ENCODE measurements around the gene LENEP. TPM values are rescaled to one million over a fixed set of nuclear protein-coding genes. Genes with fewer than 3 reads are reported as not detected.
A peak's percentile ranks its signal among the peaks of the same experiment; 100 is the strongest.

LENEP gene
- total RNA-seq, 1 donor from 2014 or later: 1.1 TPM

DNA sequence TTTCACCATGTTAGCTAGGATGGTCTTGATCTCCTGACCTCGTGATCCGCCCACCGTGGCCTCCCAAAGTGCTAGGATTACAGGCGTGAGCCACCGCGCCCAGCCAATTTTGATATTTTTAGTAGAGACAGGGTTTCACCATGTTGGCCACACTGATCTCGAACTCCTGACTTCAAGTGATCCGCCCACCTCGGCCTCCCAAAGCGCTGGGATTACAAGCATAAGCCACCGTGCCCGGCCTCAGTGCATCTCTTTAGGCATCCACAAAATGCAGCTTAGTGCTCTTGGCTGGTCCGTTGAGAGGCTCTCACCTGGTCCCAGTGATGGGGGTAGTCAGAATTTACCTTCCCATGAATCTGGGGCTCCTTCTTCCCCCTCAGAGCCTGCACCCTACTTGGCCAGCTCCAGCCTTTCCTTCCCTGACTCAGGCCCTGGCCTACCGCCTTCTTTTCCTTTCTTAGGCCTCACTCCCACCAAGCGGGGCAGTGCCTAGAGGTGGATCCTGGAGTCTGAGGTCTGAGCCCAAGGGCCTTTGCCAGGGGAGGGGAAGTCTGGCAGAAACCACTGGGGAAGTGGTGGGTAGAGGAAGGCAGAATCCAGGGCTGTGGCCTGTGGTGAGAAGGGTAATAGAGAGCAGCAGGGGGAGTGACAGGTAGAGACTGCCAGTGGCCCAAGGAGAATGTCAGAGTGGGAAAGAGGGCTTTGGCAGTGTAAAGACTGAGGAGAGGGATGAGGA is 3.7 kb downstream of the LENEP start:
- TF ChIP-seq, protein P1, sequence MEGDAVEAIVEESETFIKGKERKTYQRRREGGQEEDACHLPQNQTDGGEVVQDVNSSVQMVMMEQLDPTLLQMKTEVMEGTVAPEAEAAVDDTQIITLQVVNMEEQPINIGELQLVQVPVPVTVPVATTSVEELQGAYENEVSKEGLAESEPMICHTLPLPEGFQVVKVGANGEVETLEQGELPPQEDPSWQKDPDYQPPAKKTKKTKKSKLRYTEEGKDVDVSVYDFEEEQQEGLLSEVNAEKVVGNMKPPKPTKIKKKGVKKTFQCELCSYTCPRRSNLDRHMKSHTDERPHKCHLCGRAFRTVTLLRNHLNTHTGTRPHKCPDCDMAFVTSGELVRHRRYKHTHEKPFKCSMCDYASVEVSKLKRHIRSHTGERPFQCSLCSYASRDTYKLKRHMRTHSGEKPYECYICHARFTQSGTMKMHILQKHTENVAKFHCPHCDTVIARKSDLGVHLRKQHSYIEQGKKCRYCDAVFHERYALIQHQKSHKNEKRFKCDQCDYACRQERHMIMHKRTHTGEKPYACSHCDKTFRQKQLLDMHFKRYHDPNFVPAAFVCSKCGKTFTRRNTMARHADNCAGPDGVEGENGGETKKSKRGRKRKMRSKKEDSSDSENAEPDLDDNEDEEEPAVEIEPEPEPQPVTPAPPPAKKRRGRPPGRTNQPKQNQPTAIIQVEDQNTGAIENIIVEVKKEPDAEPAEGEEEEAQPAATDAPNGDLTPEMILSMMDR (conservative IDR thresholded peaks at IDR 0.05): no peak
- Mint-ChIP-seq H3K4me1 (ENCODE audit: unreplicated experiment) (peaks cover 26% of the 10 kb centered on the region), H3K4me3 (peak overlapping the region; percentile 61), H3K27me3 (no peaks in the 10 kb centered on the region), H3K27ac (no peak overlapping the region), H3K9me3 (no peaks in the 10 kb centered on the region), H3K36me3 (no peaks in the 10 kb centered on the region)
- no peak for DNase-seq (ENCODE audit: extremely low spot score, unreplicated experiment)

DNA sequence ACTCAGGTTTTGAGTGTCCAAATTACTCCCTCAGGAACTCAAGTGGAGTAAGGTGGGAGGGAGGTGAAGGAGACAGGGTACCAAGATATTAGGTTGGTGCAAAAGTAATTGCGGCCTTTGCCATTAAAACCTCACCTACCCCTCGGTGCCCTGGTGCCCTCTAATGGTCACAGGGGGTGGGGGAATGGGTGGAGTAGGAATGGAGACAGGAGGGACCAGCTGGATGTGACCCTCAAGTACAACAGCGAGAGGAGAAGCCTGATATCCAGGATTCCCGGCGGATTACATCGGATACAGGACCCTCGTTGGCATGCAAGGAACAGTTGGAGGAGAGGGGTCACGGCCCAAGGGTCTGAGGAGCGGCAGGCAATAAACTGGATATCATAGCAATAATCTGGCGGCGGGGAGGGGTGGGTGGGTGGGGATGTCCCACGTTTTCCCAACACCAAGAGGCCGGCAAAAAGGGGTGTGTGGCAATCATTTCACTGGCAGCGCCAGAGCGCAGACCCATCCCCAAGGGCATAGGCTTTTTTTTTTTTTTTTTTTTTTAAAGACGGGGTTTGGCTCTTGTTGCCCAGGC is 4.9 kb downstream of the LENEP start:
- peaks cover 26% of the 10 kb centered on the region for H3K4me1 Mint-ChIP-seq (ENCODE audit: unreplicated experiment)
- no peaks in the 10 kb centered on the region for H3K36me3 Mint-ChIP-seq
- H3K9me3 Mint-ChIP-seq: no peaks in the 10 kb centered on the region
- H3K4me3 Mint-ChIP-seq: peak overlapping the region; percentile 44
- no peaks in the 10 kb centered on the region for H3K27me3 Mint-ChIP-seq
- DNase-seq (ENCODE audit: extremely low spot score, unreplicated experiment): no peak
- TF ChIP-seq, protein P1 (conservative IDR thresholded peaks at IDR 0.05): no peak
- peak overlapping the region; percentile 13 for H3K27ac Mint-ChIP-seq

DNA sequence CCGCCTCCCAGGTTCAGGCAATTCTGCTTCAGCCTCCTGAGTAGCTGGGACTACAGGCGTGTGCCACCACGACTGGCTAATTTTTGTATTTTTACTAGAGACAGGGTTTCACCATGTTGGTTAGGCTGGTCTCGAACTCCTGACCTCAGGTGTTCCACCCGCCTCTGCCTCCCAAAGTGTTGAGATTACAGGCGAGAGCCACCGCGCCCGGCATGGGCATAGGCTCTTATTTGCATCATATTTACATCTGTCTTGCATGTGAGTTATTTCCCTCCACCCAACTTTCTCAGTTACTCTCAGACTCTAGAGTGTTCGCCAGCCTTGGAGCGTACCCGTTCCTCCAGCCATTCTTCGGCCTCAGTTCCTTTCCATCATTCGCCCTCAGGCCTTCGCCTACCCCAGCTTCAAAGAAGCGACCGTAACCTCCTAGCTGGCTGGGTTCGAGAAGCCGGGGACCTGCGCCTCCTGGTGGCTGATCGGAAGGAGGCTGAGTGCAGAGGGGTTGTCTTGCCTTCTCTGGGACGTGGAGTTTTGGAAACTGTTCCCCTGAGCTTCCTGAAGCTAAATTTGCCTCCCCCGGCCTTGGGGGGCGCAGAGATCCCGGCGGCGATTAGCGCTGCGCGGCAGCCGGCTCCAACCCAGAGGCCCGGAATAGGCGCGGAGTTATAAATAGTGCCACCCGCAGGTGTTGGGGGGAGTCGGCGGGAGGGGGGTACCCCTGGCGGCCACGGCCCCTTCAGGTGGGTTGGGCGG is 5.6 kb downstream of the LENEP start:
- Mint-ChIP-seq H3K36me3 (no peaks in the 10 kb centered on the region), H3K4me1 (ENCODE audit: unreplicated experiment) (peaks cover 27% of the 10 kb centered on the region), H3K27ac (peak overlapping the region; percentile 62), H3K4me3 (peak overlapping the region; percentile 78), H3K9me3 (no peaks in the 10 kb centered on the region), H3K27me3 (no peaks in the 10 kb centered on the region)
- no peak for DNase-seq (ENCODE audit: extremely low spot score, unreplicated experiment)
- TF ChIP-seq, protein P1 (conservative IDR thresholded peaks at IDR 0.05): peak; percentile 92

DNA sequence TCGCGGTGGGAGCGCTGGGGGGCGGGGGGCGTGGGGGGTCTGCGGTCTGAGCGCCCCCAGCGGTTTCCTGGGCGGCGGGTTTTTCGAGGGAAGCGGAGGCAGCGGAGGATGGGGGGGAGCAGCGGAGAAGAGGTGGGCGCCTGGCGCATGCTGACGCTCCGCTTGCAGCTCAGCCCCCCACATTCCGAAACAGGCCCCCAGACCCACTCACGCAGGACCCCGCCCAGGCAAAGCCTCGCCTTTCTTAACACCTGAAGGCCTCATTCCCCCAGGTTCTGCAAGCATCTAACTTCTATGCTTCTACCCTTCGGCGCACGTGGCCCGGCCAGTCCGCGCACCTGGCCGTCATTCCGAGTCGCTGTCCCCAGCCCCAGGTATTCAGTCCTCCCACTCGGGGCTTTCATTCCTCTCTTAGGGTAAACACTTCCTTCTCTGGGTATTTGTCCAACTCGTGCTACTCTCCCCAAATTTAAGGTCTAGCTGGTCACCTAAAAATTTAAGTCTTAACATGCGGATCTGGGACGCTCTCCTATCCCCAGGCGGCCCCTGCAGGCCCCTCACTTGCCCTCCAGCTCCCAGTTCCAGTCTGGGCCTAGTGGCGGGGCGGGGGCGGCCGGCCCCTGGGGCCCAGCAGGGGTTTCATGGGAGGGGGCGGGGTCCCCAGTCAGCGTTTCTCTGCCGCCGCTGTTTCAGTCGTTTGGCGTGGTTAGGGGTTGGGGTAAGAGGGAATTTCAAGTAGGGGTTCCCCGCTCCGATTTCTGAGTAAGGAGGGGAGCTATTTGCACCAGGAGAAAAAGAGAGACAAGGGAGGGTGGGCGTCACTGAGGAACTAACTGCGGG is 6.4 kb downstream of the LENEP start:
- no peaks in the 10 kb centered on the region for H3K27me3 Mint-ChIP-seq
- H3K9me3 Mint-ChIP-seq: no peaks in the 10 kb centered on the region
- peak overlapping the region; percentile 98 for H3K27ac Mint-ChIP-seq
- no peak for DNase-seq (ENCODE audit: extremely low spot score, unreplicated experiment)
- H3K4me3 Mint-ChIP-seq: peak overlapping the region; percentile 94
- H3K4me1 Mint-ChIP-seq (ENCODE audit: unreplicated experiment): peaks cover 33% of the 10 kb centered on the region
- TF ChIP-seq, protein P1 (conservative IDR thresholded peaks at IDR 0.05): no peak
- H3K36me3 Mint-ChIP-seq: no peaks in the 10 kb centered on the region

DNA sequence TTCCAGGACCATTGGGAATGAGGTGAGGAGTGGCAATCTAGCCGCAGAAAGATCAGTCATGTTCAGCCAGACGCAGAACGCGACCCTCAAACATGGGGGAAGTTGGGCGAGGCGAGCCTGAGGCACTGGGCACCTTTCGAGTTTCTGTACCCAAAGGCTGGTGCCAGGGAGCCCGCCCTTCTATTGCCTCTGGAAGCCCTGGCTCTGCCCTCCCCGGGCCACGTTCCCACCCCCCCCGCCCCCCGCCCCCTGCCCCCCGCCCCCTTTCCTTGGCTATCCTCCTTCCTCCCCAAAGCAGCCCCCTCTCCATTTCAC is 7.0 kb downstream of the LENEP start:
- DNase-seq (ENCODE audit: extremely low spot score, unreplicated experiment): no peak
- Mint-ChIP-seq H3K4me3 (peak overlapping the region; percentile 94), H3K9me3 (no peaks in the 10 kb centered on the region), H3K27ac (peak overlapping the region; percentile 98), H3K27me3 (no peaks in the 10 kb centered on the region), H3K4me1 (ENCODE audit: unreplicated experiment) (peaks cover 33% of the 10 kb centered on the region), H3K36me3 (no peaks in the 10 kb centered on the region)
- TF ChIP-seq, protein P1 (conservative IDR thresholded peaks at IDR 0.05): no peak

Data from type B pancreatic cell (in vitro differentiated cells).